Measurements from ENCODE around the gene CD300LB. TPM values are rescaled to one million over a fixed set of nuclear protein-coding genes. Genes with fewer than 3 reads are reported as not detected.

Gene CD300LB
- total RNA-seq, 4 donors from 2014 or later: 0.33 to 36.4 (median 0.88) TPM; not detected in 1

DNA sequence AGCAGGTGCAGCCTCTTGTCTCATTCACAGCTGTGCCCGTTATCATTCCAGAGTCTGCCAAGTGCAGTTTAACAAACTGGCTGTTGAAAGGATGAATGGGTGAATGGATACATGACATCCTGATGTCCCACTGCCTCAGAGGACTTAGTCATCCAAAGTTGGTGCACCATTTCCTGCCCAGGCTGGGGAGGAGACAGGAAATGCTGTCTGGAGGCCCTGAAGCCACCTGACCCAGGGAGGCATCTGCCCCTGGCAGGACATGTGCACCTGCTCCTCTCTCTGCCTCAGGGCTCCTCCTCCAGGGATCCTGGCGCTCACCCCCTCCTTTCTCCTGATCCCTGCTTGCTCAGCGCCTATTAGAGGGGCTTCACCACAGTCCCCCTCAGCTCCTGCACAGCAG, 16.5 kb upstream of the CD300LB start:
- TF ChIP-seq, protein P1, sequence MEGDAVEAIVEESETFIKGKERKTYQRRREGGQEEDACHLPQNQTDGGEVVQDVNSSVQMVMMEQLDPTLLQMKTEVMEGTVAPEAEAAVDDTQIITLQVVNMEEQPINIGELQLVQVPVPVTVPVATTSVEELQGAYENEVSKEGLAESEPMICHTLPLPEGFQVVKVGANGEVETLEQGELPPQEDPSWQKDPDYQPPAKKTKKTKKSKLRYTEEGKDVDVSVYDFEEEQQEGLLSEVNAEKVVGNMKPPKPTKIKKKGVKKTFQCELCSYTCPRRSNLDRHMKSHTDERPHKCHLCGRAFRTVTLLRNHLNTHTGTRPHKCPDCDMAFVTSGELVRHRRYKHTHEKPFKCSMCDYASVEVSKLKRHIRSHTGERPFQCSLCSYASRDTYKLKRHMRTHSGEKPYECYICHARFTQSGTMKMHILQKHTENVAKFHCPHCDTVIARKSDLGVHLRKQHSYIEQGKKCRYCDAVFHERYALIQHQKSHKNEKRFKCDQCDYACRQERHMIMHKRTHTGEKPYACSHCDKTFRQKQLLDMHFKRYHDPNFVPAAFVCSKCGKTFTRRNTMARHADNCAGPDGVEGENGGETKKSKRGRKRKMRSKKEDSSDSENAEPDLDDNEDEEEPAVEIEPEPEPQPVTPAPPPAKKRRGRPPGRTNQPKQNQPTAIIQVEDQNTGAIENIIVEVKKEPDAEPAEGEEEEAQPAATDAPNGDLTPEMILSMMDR (IDR thresholded peaks at IDR 0.05; ENCODE audit: low read depth): no peak

DNA sequence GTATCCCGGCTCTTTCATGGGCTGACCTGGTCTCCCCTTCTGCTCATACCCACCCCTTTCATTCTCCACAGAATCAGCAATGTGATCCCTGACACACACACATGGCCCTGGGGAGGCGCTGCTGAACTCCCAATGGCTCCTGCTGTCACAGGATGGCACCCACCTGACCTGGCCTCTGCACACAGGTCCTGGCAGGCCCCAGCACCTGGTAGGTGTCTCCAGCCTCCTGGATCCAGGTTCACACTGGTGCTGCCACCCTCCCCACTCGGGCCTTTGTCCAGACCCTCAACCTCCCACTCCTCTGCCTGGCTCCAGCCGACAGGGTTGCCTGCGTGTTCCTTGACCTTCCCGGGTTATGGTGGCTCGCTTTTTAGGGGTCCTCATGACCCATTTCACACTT, 16.0 kb upstream of the CD300LB start:
- TF ChIP-seq, protein P1 (IDR thresholded peaks at IDR 0.05; ENCODE audit: low read depth): no peak

DNA sequence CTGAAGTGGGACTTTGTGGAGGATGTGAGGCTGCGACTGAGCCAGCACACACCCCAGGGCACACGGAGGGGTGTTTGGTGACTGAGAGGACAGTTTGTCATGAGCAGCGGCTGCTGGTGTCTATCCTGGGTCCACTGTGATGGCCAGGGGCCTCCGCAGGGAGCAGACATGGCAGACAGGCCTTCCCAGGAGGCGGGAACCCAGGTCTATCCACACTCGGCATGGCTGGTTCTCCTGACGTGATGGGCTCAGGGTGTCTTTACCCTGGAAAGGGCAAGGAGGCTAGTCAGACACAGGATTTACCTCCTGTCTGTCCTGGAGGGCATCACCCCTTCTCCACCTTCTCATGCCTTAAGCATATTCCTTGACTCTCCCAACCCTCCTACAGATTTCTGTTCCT, 15.3 kb upstream of the CD300LB start:
- TF ChIP-seq, protein P1 (IDR thresholded peaks at IDR 0.05; ENCODE audit: low read depth): no peak

DNA sequence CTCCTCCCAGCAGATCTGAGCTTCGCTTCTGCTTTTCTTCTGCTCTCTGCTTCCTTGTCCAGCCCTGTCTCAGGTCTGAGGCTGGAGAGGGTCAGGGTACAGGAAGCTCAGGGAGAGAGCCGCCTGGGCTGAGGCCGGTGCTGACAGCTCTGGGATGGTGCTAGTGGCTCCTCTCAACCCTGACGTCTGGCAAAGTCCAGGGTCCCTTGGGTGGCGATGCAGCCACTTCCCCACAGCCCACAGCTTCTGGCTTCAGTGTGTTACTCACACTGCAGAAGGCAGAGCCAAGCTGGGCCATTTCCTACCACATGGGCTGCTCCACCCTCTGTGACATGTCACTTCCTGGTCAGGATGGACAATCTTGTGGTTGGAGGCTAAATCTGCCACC, 14.6 kb upstream of the CD300LB start, which contains the start of gene CD300C:
Gene CD300C, minus strand, starts transcription at position 273 of the 388 bp plus-strand sequence. CDS start 333 bp downstream, outside the sequence.
- TF ChIP-seq, protein P1 (IDR thresholded peaks at IDR 0.05; ENCODE audit: low read depth): no peak

DNA sequence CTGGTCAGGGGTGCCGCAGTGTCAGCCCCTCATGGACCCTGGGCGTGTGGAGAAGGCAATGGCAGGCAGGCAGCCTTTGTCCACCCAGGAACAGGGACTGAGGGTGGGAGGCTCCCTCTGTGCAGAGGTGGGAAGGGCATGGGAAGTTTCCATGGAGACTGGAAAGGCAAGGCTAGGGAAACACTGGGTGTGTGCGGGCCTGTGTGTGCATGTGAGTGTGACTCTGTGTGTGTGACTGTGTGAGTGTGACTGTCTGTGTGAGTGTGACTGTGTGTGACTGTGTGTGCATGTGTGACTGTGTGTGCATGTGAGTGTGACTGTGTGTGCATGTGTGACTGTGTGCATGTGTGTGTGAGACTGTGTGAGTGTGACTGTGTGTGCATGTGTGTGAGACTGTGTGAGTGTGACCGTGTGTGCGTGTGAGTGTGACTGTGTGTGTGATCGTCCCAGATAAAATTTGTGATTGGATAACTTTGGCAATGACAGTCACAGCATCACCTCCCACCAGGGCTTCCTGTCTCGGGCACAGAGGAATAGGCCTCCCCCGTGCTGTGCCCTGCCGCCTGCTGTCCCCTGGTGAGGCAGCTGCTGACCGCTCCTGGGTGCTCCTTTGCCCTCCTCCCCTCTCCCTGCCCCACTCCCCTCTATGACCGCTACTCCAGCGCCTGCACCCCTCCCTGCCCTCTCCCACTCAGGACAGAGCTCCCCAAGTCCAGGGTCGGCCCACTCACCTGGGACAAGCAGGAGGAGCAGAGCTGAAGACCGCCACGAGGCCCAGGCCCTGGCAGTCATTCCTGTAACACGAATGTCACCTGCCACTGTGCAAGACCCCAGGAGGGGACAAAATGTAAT, 13.9 kb upstream of the CD300LB start:
- TF ChIP-seq, protein P1 (IDR thresholded peaks at IDR 0.05; ENCODE audit: low read depth): no peak

DNA sequence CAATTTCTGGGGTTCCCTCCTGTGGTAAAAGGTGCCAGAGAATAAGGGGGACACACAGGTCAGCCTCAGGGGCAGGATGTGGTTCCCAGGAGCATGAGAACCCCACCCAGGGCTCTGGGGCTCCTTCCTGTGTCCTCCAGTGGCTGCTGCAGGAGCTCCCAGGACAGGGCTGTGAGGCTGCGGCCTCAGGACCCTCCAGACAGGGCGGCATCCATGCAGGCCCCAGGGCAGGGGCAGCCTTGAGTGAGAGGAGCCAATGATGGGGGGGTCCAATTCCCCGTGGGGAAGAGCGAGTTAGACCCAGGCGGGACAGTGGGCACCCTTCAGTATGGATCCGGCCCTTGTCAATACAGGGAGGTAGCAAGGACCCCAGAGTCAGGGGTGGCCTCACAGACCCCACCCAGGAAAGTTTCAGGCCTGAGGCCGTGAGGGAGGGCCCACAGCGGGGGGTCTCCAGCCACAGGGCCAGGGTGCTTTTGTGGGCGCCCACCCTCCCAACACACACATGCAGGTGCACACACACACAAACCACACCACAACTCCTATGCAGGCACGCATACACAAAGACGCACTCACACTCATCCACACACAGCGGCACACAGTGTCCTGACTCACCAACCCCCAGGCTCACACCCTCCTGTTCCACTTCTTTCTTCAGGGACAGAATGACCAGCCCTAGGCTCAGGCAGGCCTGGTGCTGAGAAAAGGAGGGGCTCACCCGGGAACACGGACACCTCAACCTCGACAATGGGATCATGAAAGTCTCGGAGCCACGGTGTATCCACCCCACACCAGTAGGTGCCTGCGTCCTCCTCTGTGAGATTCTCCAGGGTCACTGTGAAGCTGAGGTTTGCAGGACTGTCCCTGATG, 12.9 kb upstream of the CD300LB start:
- TF ChIP-seq, protein P1 (IDR thresholded peaks at IDR 0.05; ENCODE audit: low read depth): no peak

DNA sequence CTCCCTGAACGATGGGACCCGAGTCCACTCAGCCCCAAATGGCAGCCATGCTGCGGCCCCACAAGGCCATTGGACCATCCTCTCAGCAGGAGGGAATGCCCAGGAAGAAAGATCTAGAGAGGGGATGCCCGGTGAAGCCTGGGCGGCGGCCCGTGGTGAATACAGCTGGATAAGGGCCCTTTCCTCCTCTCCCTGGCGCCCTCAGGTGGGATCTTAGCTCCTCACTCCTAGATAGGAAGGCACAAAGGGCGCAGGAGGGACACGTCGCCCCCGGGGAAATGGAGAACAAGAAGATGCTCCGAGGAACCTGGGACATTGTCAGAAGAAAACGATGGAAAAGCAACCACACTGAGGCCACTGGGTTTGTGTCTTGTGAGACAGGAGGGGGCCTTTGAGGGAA, 12.1 kb upstream of the CD300LB start:
- TF ChIP-seq, protein P1 (IDR thresholded peaks at IDR 0.05; ENCODE audit: low read depth): no peak

All from subcutaneous adipose tissue (tissue), 4 donors.